ENCODE data around the gene MCC.

MCC gene

GRCh38 chr5:113235884-113236283, 252.4 kb downstream of the MCC start:
- Histone ChIP-seq H3K4me3 (ENCODE audit: low read length in 2 of 2) (no peak overlapping the region), H3K27ac (ENCODE audit: low read depth in 2 of 2, low read length in 2 of 2) (no peak overlapping the region), H3K4me1 (ENCODE audit: control insufficient read depth in 2 of 2, insufficient read depth in 2 of 2, low read length in 2 of 2) (no peaks in the 10 kb centered on the region), H3K9me3 (ENCODE audit: control insufficient read depth in 2 of 2, low read length in 2 of 2) (no peaks in the 10 kb centered on the region), H3K36me3 (ENCODE audit: control insufficient read depth in 2 of 2, insufficient read depth in 2 of 2, low read length in 2 of 2) (no peaks in the 10 kb centered on the region), H3K9ac (ENCODE audit: low read depth in 1 of 2, low read length in 2 of 2) (no peak overlapping the region), H3K27me3 (ENCODE audit: control insufficient read depth in 2 of 2, insufficient read depth in 2 of 2, low read length in 2 of 2) (no peaks in the 10 kb centered on the region)

- H3K36me3 ChIP-seq (ENCODE audit: control insufficient read depth in 2 of 2, insufficient read depth in 2 of 2, low read length in 2 of 2), result no peaks in the 10 kb centered on the region
- H3K4me1 ChIP-seq (ENCODE audit: control insufficient read depth in 2 of 2, insufficient read depth in 2 of 2, low read length in 2 of 2), result no peaks in the 10 kb centered on the region
- H3K4me3 ChIP-seq (ENCODE audit: low read length in 2 of 2), result no peak overlapping the region
- H3K27me3 ChIP-seq (ENCODE audit: control insufficient read depth in 2 of 2, insufficient read depth in 2 of 2, low read length in 2 of 2), result no peaks in the 10 kb centered on the region
- no peak overlapping the region for H3K9ac ChIP-seq (ENCODE audit: low read depth in 1 of 2, low read length in 2 of 2)
- no peaks in the 10 kb centered on the region for H3K9me3 ChIP-seq (ENCODE audit: control insufficient read depth in 2 of 2, low read length in 2 of 2)
- no peak overlapping the region for H3K27ac ChIP-seq (ENCODE audit: low read depth in 2 of 2, low read length in 2 of 2)
Measured at GRCh38 chr5:113234546-113234945, 253.7 kb downstream of the MCC start.

GRCh38 chr5:113233606-113234005, 254.6 kb downstream of the MCC start:
- no peaks in the 10 kb centered on the region for H3K36me3 ChIP-seq (ENCODE audit: control insufficient read depth in 2 of 2, insufficient read depth in 2 of 2, low read length in 2 of 2)
- H3K27me3 ChIP-seq (ENCODE audit: control insufficient read depth in 2 of 2, insufficient read depth in 2 of 2, low read length in 2 of 2), result no peaks in the 10 kb centered on the region
- no peaks in the 10 kb centered on the region for H3K4me1 ChIP-seq (ENCODE audit: control insufficient read depth in 2 of 2, insufficient read depth in 2 of 2, low read length in 2 of 2)
- H3K4me3 ChIP-seq (ENCODE audit: low read length in 2 of 2), result no peak overlapping the region
- H3K9me3 ChIP-seq (ENCODE audit: control insufficient read depth in 2 of 2, low read length in 2 of 2), result no peaks in the 10 kb centered on the region
- no peak overlapping the region for H3K27ac ChIP-seq (ENCODE audit: low read depth in 2 of 2, low read length in 2 of 2)
- no peak overlapping the region for H3K9ac ChIP-seq (ENCODE audit: low read depth in 1 of 2, low read length in 2 of 2)

- Histone ChIP-seq H3K9ac (ENCODE audit: low read depth in 1 of 2, low read length in 2 of 2) (no peak overlapping the region), H3K27ac (ENCODE audit: low read depth in 2 of 2, low read length in 2 of 2) (no peak overlapping the region), H3K36me3 (ENCODE audit: control insufficient read depth in 2 of 2, insufficient read depth in 2 of 2, low read length in 2 of 2) (no peaks in the 10 kb centered on the region), H3K27me3 (ENCODE audit: control insufficient read depth in 2 of 2, insufficient read depth in 2 of 2, low read length in 2 of 2) (no peaks in the 10 kb centered on the region), H3K9me3 (ENCODE audit: control insufficient read depth in 2 of 2, low read length in 2 of 2) (no peaks in the 10 kb centered on the region), H3K4me1 (ENCODE audit: control insufficient read depth in 2 of 2, insufficient read depth in 2 of 2, low read length in 2 of 2) (no peaks in the 10 kb centered on the region), H3K4me3 (ENCODE audit: low read length in 2 of 2) (no peak overlapping the region)
Measured at GRCh38 chr5:113232667-113233066, 255.6 kb downstream of the MCC start.

GRCh38 chr5:113232221-113232620, 256.0 kb downstream of the MCC start:
- Histone ChIP-seq H3K36me3 (ENCODE audit: control insufficient read depth in 2 of 2, insufficient read depth in 2 of 2, low read length in 2 of 2) (no peaks in the 10 kb centered on the region), H3K9me3 (ENCODE audit: control insufficient read depth in 2 of 2, low read length in 2 of 2) (no peaks in the 10 kb centered on the region), H3K4me1 (ENCODE audit: control insufficient read depth in 2 of 2, insufficient read depth in 2 of 2, low read length in 2 of 2) (no peaks in the 10 kb centered on the region), H3K27ac (ENCODE audit: low read depth in 2 of 2, low read length in 2 of 2) (no peak overlapping the region), H3K4me3 (ENCODE audit: low read length in 2 of 2) (no peak overlapping the region), H3K27me3 (ENCODE audit: control insufficient read depth in 2 of 2, insufficient read depth in 2 of 2, low read length in 2 of 2) (no peaks in the 10 kb centered on the region), H3K9ac (ENCODE audit: low read depth in 1 of 2, low read length in 2 of 2) (no peak overlapping the region)

- Histone ChIP-seq H3K4me3 (ENCODE audit: low read length in 2 of 2) (no peak overlapping the region), H3K9ac (ENCODE audit: low read depth in 1 of 2, low read length in 2 of 2) (no peak overlapping the region), H3K9me3 (ENCODE audit: control insufficient read depth in 2 of 2, low read length in 2 of 2) (no peaks in the 10 kb centered on the region), H3K4me1 (ENCODE audit: control insufficient read depth in 2 of 2, insufficient read depth in 2 of 2, low read length in 2 of 2) (no peaks in the 10 kb centered on the region), H3K27me3 (ENCODE audit: control insufficient read depth in 2 of 2, insufficient read depth in 2 of 2, low read length in 2 of 2) (no peaks in the 10 kb centered on the region), H3K36me3 (ENCODE audit: control insufficient read depth in 2 of 2, insufficient read depth in 2 of 2, low read length in 2 of 2) (no peaks in the 10 kb centered on the region), H3K27ac (ENCODE audit: low read depth in 2 of 2, low read length in 2 of 2) (no peak overlapping the region)
Measured at GRCh38 chr5:113231653-113232000, 256.6 kb downstream of the MCC start.

GRCh38 chr5:113230711-113231652, 257.3 kb downstream of the MCC start:
- Histone ChIP-seq H3K27ac (ENCODE audit: low read depth in 2 of 2, low read length in 2 of 2) (no peak overlapping the region), H3K4me1 (ENCODE audit: control insufficient read depth in 2 of 2, insufficient read depth in 2 of 2, low read length in 2 of 2) (no peaks in the 10 kb centered on the region), H3K4me3 (ENCODE audit: low read length in 2 of 2) (no peak overlapping the region)

GRCh38 chr5:113227798-113228197, 260.5 kb downstream of the MCC start:
- no peak overlapping the region for H3K4me3 ChIP-seq (ENCODE audit: low read length in 2 of 2)
- no peaks in the 10 kb centered on the region for H3K27me3 ChIP-seq (ENCODE audit: control insufficient read depth in 2 of 2, insufficient read depth in 2 of 2, low read length in 2 of 2)
- no peaks in the 10 kb centered on the region for H3K9me3 ChIP-seq (ENCODE audit: control insufficient read depth in 2 of 2, low read length in 2 of 2)
- no peaks in the 10 kb centered on the region for H3K36me3 ChIP-seq (ENCODE audit: control insufficient read depth in 2 of 2, insufficient read depth in 2 of 2, low read length in 2 of 2)
- H3K27ac ChIP-seq (ENCODE audit: low read depth in 2 of 2, low read length in 2 of 2), result no peak overlapping the region
- no peak overlapping the region for H3K9ac ChIP-seq (ENCODE audit: low read depth in 1 of 2, low read length in 2 of 2)
- H3K4me1 ChIP-seq (ENCODE audit: control insufficient read depth in 2 of 2, insufficient read depth in 2 of 2, low read length in 2 of 2), result no peaks in the 10 kb centered on the region

More at GRCh38 chr5:113230711-113231652, 257.3 kb downstream of the MCC start:
- no peaks in the 10 kb centered on the region for H3K27me3 ChIP-seq (ENCODE audit: control insufficient read depth in 2 of 2, insufficient read depth in 2 of 2, low read length in 2 of 2)
- H3K9ac ChIP-seq (ENCODE audit: low read depth in 1 of 2, low read length in 2 of 2), result no peak overlapping the region
- H3K36me3 ChIP-seq (ENCODE audit: control insufficient read depth in 2 of 2, insufficient read depth in 2 of 2, low read length in 2 of 2), result no peaks in the 10 kb centered on the region
- no peaks in the 10 kb centered on the region for H3K9me3 ChIP-seq (ENCODE audit: control insufficient read depth in 2 of 2, low read length in 2 of 2)

GRCh38 chr5:113226116-113226736, 262.0 kb downstream of the MCC start:
- H3K27me3 ChIP-seq (ENCODE audit: control insufficient read depth in 2 of 2, insufficient read depth in 2 of 2, low read length in 2 of 2), result no peaks in the 10 kb centered on the region
- H3K9me3 ChIP-seq (ENCODE audit: control insufficient read depth in 2 of 2, low read length in 2 of 2), result no peaks in the 10 kb centered on the region
- no peak overlapping the region for H3K4me3 ChIP-seq (ENCODE audit: low read length in 2 of 2)
- H3K9ac ChIP-seq (ENCODE audit: low read depth in 1 of 2, low read length in 2 of 2), result no peak overlapping the region
- no peaks in the 10 kb centered on the region for H3K36me3 ChIP-seq (ENCODE audit: control insufficient read depth in 2 of 2, insufficient read depth in 2 of 2, low read length in 2 of 2)
- no peaks in the 10 kb centered on the region for H3K4me1 ChIP-seq (ENCODE audit: control insufficient read depth in 2 of 2, insufficient read depth in 2 of 2, low read length in 2 of 2)
- H3K27ac ChIP-seq (ENCODE audit: low read depth in 2 of 2, low read length in 2 of 2), result no peak overlapping the region

- Histone ChIP-seq H3K36me3 (ENCODE audit: control insufficient read depth in 2 of 2, insufficient read depth in 2 of 2, low read length in 2 of 2) (no peaks in the 10 kb centered on the region), H3K9me3 (ENCODE audit: control insufficient read depth in 2 of 2, low read length in 2 of 2) (no peaks in the 10 kb centered on the region), H3K27ac (ENCODE audit: low read depth in 2 of 2, low read length in 2 of 2) (no peak overlapping the region), H3K4me1 (ENCODE audit: control insufficient read depth in 2 of 2, insufficient read depth in 2 of 2, low read length in 2 of 2) (no peaks in the 10 kb centered on the region), H3K27me3 (ENCODE audit: control insufficient read depth in 2 of 2, insufficient read depth in 2 of 2, low read length in 2 of 2) (no peaks in the 10 kb centered on the region), H3K4me3 (ENCODE audit: low read length in 2 of 2) (no peak overlapping the region), H3K9ac (ENCODE audit: low read depth in 1 of 2, low read length in 2 of 2) (no peak overlapping the region)
Measured at GRCh38 chr5:113225259-113225658, 263.0 kb downstream of the MCC start.

Data from mucosa of rectum (tissue), 2 donors.